ENCODE results near the gene ZXDC. TPM values are rescaled to one million over a fixed set of nuclear protein-coding genes. Genes with fewer than 3 reads are reported as not detected.

Gene ZXDC
- total RNA-seq, 4 donors from 2014 or later: 40.5 to 97.5 (median 61.2) TPM

GRCh38 chr3:126499401-126499800 is 23.7 kb upstream of the ZXDC start:
- Histone ChIP-seq H3K9me3 (no peaks in the 10 kb centered on the region), H3K27me3 (peaks cover 8% of the 10 kb centered on the region), H3K36me3 (no peaks in the 10 kb centered on the region), H3K4me3 (no peak overlapping the region), H3K27ac (no peak overlapping the region), H3K4me1 (no peaks in the 10 kb centered on the region)
- DNase-seq (ENCODE audit: low spot score in 2 of 2): no peak
- TF ChIP-seq EP300 (IDR thresholded peaks at IDR 0.05) (no peak), CTCF (IDR thresholded peaks at IDR 0.05) (no peak), POLR2A (IDR thresholded peaks at IDR 0.05) (no peak), POLR2AphosphoS5 (IDR thresholded peaks at IDR 0.05) (no peak)
- 93% methylated on average over 7 of the region's 9 CpGs for WGBS

- Histone ChIP-seq H3K4me1 (no peaks in the 10 kb centered on the region), H3K36me3 (no peaks in the 10 kb centered on the region), H3K4me3 (no peak overlapping the region), H3K9me3 (no peaks in the 10 kb centered on the region), H3K27ac (no peak overlapping the region), H3K27me3 (peaks cover 8% of the 10 kb centered on the region)
- TF ChIP-seq POLR2A (IDR thresholded peaks at IDR 0.05): no peak
- no peak for TF ChIP-seq POLR2AphosphoS5 (IDR thresholded peaks at IDR 0.05)
- TF ChIP-seq EP300 (IDR thresholded peaks at IDR 0.05): no peak
- TF ChIP-seq CTCF (IDR thresholded peaks at IDR 0.05): no peak
- DNase-seq (ENCODE audit: low spot score in 2 of 2): peak in 1 of 2 donors; percentile 50
- 71% methylated on average over 10 of the region's 10 CpGs for WGBS
Observed at GRCh38 chr3:126498929-126499328, 23.2 kb upstream of the ZXDC start.

- Histone ChIP-seq H3K9me3 (no peaks in the 10 kb centered on the region), H3K27ac (no peak overlapping the region), H3K4me1 (no peaks in the 10 kb centered on the region), H3K4me3 (no peak overlapping the region), H3K36me3 (no peaks in the 10 kb centered on the region), H3K27me3 (peaks cover 3% of the 10 kb centered on the region)
- no peak for DNase-seq (ENCODE audit: low spot score in 2 of 2)
- no peak for TF ChIP-seq CTCF (IDR thresholded peaks at IDR 0.05)
- no peak for TF ChIP-seq EP300 (IDR thresholded peaks at IDR 0.05)
- TF ChIP-seq POLR2A (IDR thresholded peaks at IDR 0.05): no peak
- no peak for TF ChIP-seq POLR2AphosphoS5 (IDR thresholded peaks at IDR 0.05)
- WGBS: 76% methylated on average over 4 of the region's 4 CpGs
Observed at GRCh38 chr3:126498461-126498860, 22.8 kb upstream of the ZXDC start.

- H3K27me3 ChIP-seq: no peaks in the 10 kb centered on the region
- DNase-seq (ENCODE audit: low spot score in 2 of 2): peak in 1 of 2 donors; percentile 51
- TF ChIP-seq POLR2AphosphoS5 (IDR thresholded peaks at IDR 0.05) (no peak), POLR2A (IDR thresholded peaks at IDR 0.05) (no peak), EP300 (IDR thresholded peaks at IDR 0.05) (no peak), CTCF (IDR thresholded peaks at IDR 0.05) (no peak)
- no peak overlapping the region for H3K4me3 ChIP-seq
- H3K27ac ChIP-seq: no peak overlapping the region
- H3K9me3 ChIP-seq: no peaks in the 10 kb centered on the region
- no peaks in the 10 kb centered on the region for H3K4me1 ChIP-seq
- 71% methylated on average over 3 of the region's 6 CpGs for WGBS
- H3K36me3 ChIP-seq: no peaks in the 10 kb centered on the region
Observed at GRCh38 chr3:126497956-126498355, 22.3 kb upstream of the ZXDC start.

- peak in 1 of 2 donors; percentile 40 for DNase-seq (ENCODE audit: low spot score in 2 of 2)
- H3K27me3 ChIP-seq: no peaks in the 10 kb centered on the region
- no peaks in the 10 kb centered on the region for H3K9me3 ChIP-seq
- H3K36me3 ChIP-seq: no peaks in the 10 kb centered on the region
- 74% methylated on average over 12 of the region's 21 CpGs for WGBS
- TF ChIP-seq POLR2AphosphoS5 (IDR thresholded peaks at IDR 0.05) (no peak), POLR2A (IDR thresholded peaks at IDR 0.05) (no peak), CTCF (IDR thresholded peaks at IDR 0.05) (no peak), EP300 (IDR thresholded peaks at IDR 0.05) (no peak)
- H3K27ac ChIP-seq: no peak overlapping the region
- no peak overlapping the region for H3K4me3 ChIP-seq
- H3K4me1 ChIP-seq: no peaks in the 10 kb centered on the region
Observed at GRCh38 chr3:126496894-126497850, 21.5 kb upstream of the ZXDC start.

Measured in suprapubic skin (tissue), 4 donors.